Spleen (tissue), 7 donors: ENCODE results near the gene GALNT17.

ENCODE experiments used
- CTCF ChIP-seq, 11 experiments: fragments of 200-600 bp in 7 of 11; fragments of 450-650 bp in 4 of 11; sonication (generic) in 4 of 11; IDR thresholded peaks in 8 of 11; conservative IDR thresholded peaks in 3 of 11; 1 replicate in 7 of 11; 2 replicates in 4 of 11; pipeline versions ENCODE4 v1.4.0 to v1.8.0; 2016 to 2021; ENCODE audit warnings: antibody characterized with exemption in 11 of 11, inconsistent platforms in 4 of 11, mild to moderate bottlenecking in 1 of 11
- POLR2A ChIP-seq, 3 donors: fragments of 450-650 bp; IDR thresholded peaks; one replicate each; pipeline ENCODE4 v1.5.1; 2017; ENCODE audit warnings: antibody characterized with exemption in 3 of 3, mild to moderate bottlenecking in 1 of 3
- POLR2AphosphoS5 ChIP-seq, 3 donors: sonication (generic); formaldehyde crosslinking; IDR thresholded peaks; one replicate each; pipeline ENCODE4 v1.5.1; 2017; ENCODE audit warnings: antibody characterized with exemption in 3 of 3
- donor health status: DM: no; HTN: no; CAD: no; lungs with moderate emphysema.
- donor health status: DM: no; HTN: no; CAD: no.
- donor health status: DM: no; HTN: no; CAD: no.

- TF ChIP-seq CTCF (IDR thresholded peaks at IDR 0.05 in 8 of 11, conservative IDR thresholded peaks at IDR 0.05 in 3 of 11), result no peak
- no peak for TF ChIP-seq POLR2AphosphoS5 (IDR thresholded peaks at IDR 0.05)
- no peak for TF ChIP-seq POLR2A (IDR thresholded peaks at IDR 0.05)
Observed at GRCh38 chr7:71750290-71750689, 618.3 kb downstream of the GALNT17 start.
